HEK293 (cell line): Measurements from ENCODE around the gene TIMM10B.

Source experiments
- EGR2 ChIP-seq: fragments of 450-650 bp; formaldehyde crosslinking; IDR thresholded peaks from 2 replicates; pipeline ENCODE4 v1.5.1; 2016; ENCODE audit warnings: low read depth, missing biosample characterization, missing genetic modification characterization
- KLF9 ChIP-seq: fragments of 450-650 bp; formaldehyde crosslinking; IDR thresholded peaks from 2 replicates; pipeline ENCODE4 v1.5.1; 2016; ENCODE audit warnings: missing biosample characterization, missing genetic modification characterization, low read depth
- OSR2 ChIP-seq: fragments of 450-650 bp; formaldehyde crosslinking; IDR thresholded peaks from 2 replicates; pipeline ENCODE4 v1.5.1; 2016; ENCODE audit warnings: missing biosample characterization, missing genetic modification characterization
- PRDM1 ChIP-seq: fragments of 450-650 bp; formaldehyde crosslinking; IDR thresholded peaks from 2 replicates; pipeline ENCODE4; 2016; ENCODE audit warnings: missing biosample characterization, missing genetic modification characterization
- RBAK ChIP-seq: fragments of 450-650 bp; formaldehyde crosslinking; IDR thresholded peaks from 2 replicates; pipeline ENCODE4 v1.5.1; 2016; ENCODE audit warnings: missing biosample characterization, missing genetic modification characterization
- SP3 ChIP-seq: fragments of 450-650 bp; formaldehyde crosslinking; IDR thresholded peaks from 2 replicates; pipeline ENCODE4 v1.5.1; 2016; ENCODE audit warnings: missing biosample characterization, missing genetic modification characterization
- SP7 ChIP-seq: fragments of 450-650 bp; formaldehyde crosslinking; IDR thresholded peaks from 2 replicates; pipeline ENCODE4 v1.5.1; 2016; ENCODE audit warnings: missing biosample characterization, missing genetic modification characterization
- ZFP69B ChIP-seq: fragments of 450-650 bp; formaldehyde crosslinking; IDR thresholded peaks from 2 replicates; pipeline ENCODE4 v1.5.1; 2016; ENCODE audit warnings: missing biosample characterization, missing genetic modification characterization
- ZNF10 ChIP-seq: fragments of 450-650 bp; formaldehyde crosslinking; IDR thresholded peaks from 2 replicates; pipeline ENCODE4 v1.5.1; 2017; ENCODE audit warnings: missing biosample characterization, missing genetic modification characterization
- ZNF174 ChIP-seq: fragments of 450-650 bp; formaldehyde crosslinking; IDR thresholded peaks from 2 replicates; pipeline ENCODE4 v1.5.0; 2017; ENCODE audit warnings: missing biosample characterization, mild to moderate bottlenecking, missing genetic modification characterization
- ZNF19 ChIP-seq: fragments of 450-650 bp; formaldehyde crosslinking; IDR thresholded peaks from 2 replicates; pipeline ENCODE4; 2016; ENCODE audit warnings: missing biosample characterization, missing genetic modification characterization, low read depth
- ZNF221 ChIP-seq: fragments of 450-650 bp; formaldehyde crosslinking; IDR thresholded peaks from 2 replicates; pipeline ENCODE4 v1.5.1; 2017; ENCODE audit warnings: missing biosample characterization, missing genetic modification characterization, borderline replicate concordance
- ZNF239 ChIP-seq: fragments of 450-650 bp; formaldehyde crosslinking; IDR thresholded peaks from 2 replicates; pipeline ENCODE4 v1.5.1; 2016; ENCODE audit warnings: missing biosample characterization, missing genetic modification characterization
- ZNF311 ChIP-seq: fragments of 450-650 bp; formaldehyde crosslinking; IDR thresholded peaks from 2 replicates; pipeline ENCODE4 v1.5.1; 2017; ENCODE audit warnings: missing biosample characterization, missing genetic modification characterization, borderline replicate concordance
- ZNF354C ChIP-seq: fragments of 450-650 bp; formaldehyde crosslinking; IDR thresholded peaks from 2 replicates; pipeline ENCODE4 v1.5.1; 2016; ENCODE audit warnings: missing biosample characterization, missing genetic modification characterization, low read depth, borderline replicate concordance
- ZNF473 ChIP-seq: fragments of 450-650 bp; formaldehyde crosslinking; IDR thresholded peaks from 2 replicates; pipeline ENCODE4 v1.5.1; 2017; ENCODE audit warnings: missing biosample characterization, missing genetic modification characterization
- ZNF529 ChIP-seq: fragments of 450-650 bp; formaldehyde crosslinking; IDR thresholded peaks from 2 replicates; pipeline ENCODE4 v1.5.1; 2017; ENCODE audit warnings: missing genetic modification characterization, missing biosample characterization; ENCODE audit not compliant: insufficient replicate concordance
- ZNF530 ChIP-seq: fragments of 450-650 bp; formaldehyde crosslinking; IDR thresholded peaks from 2 replicates; pipeline ENCODE4 v1.5.1; 2016; ENCODE audit warnings: low read depth, missing biosample characterization, missing genetic modification characterization
- ZNF558 ChIP-seq: fragments of 450-650 bp; formaldehyde crosslinking; IDR thresholded peaks from 2 replicates; pipeline ENCODE4 v1.5.1; 2016; ENCODE audit warnings: missing biosample characterization, missing genetic modification characterization
- ZNF585B ChIP-seq: fragments of 450-650 bp; formaldehyde crosslinking; IDR thresholded peaks from 2 replicates; pipeline ENCODE4 v1.5.1; 2016; ENCODE audit warnings: missing biosample characterization, missing genetic modification characterization
- ZNF624 ChIP-seq: fragments of 450-650 bp; formaldehyde crosslinking; IDR thresholded peaks from 2 replicates; pipeline ENCODE4 v1.5.1; 2017; ENCODE audit warnings: missing biosample characterization, missing genetic modification characterization
- ZNF660 ChIP-seq: fragments of 450-650 bp; IDR thresholded peaks from 2 replicates; pipeline ENCODE4 v1.5.1; 2018; ENCODE audit warnings: missing biosample characterization, mild to moderate bottlenecking, missing genetic modification characterization
- ZSCAN16 ChIP-seq: fragments of 450-650 bp; formaldehyde crosslinking; IDR thresholded peaks from 2 replicates; pipeline ENCODE4 v1.5.1; 2016; ENCODE audit warnings: missing biosample characterization, missing genetic modification characterization
- ZSCAN23 ChIP-seq: fragments of 450-650 bp; formaldehyde crosslinking; IDR thresholded peaks from 2 replicates; pipeline ENCODE4 v1.5.1; 2016; ENCODE audit warnings: missing biosample characterization, missing genetic modification characterization
- ZSCAN30 ChIP-seq: fragments of 450-650 bp; IDR thresholded peaks from 2 replicates; pipeline ENCODE4 v1.5.1; 2018; ENCODE audit warnings: missing biosample characterization, mild to moderate bottlenecking, missing genetic modification characterization, moderate library complexity
- ZXDB ChIP-seq: fragments of 450-650 bp; formaldehyde crosslinking; IDR thresholded peaks from 2 replicates; pipeline ENCODE4 v1.5.1; 2016; ENCODE audit warnings: missing biosample characterization, missing genetic modification characterization
- TF ChIP-seq, protein P1 (sequence below): fragments of 450-650 bp; formaldehyde crosslinking; IDR thresholded peaks from 2 replicates; pipeline ENCODE4; 2016; ENCODE audit warnings: missing biosample characterization, missing genetic modification characterization
- TF ChIP-seq, protein P2 (sequence below): fragments of 450-650 bp; formaldehyde crosslinking; IDR thresholded peaks from 2 replicates; pipeline ENCODE4 v1.5.1; 2016; ENCODE audit warnings: missing biosample characterization, missing genetic modification characterization
- TF ChIP-seq, protein P3 (sequence below): fragments of 450-650 bp; formaldehyde crosslinking; conservative IDR thresholded peaks from 2 replicates; pipeline ENCODE4 v1.5.1; 2016; ENCODE audit warnings: low read depth, missing biosample characterization, missing genetic modification characterization
- TF ChIP-seq, protein P4 (sequence below): fragments of 450-650 bp; IDR thresholded peaks from 2 replicates; pipeline ENCODE4 v1.5.1; 2018; ENCODE audit warnings: missing biosample characterization, missing genetic modification characterization

TIMM10B gene

GRCh38 chr11:6481012-6481923 lies at the start of gene TIMM10B, which contains the start of gene ARFIP2 (continued):
- TF ChIP-seq ZNF529 (tag by site-specific recombination) (no peak), EGR2 (tag by site-specific recombination) (no peak), SP3 (tag by site-specific recombination) (peak; percentile 70; the same call in 1 of the 2 replicates), ZNF354C (no peak), SP7 (tag by site-specific recombination) (no peak), ZNF660 (tag by site-specific recombination) (no peak), ZFP69B (tag by site-specific recombination) (peak; percentile 46; the same call in 1 of the 2 replicates), ZNF530 (tag by site-specific recombination) (no peak), ZNF311 (no peak), ZNF624 (no peak), RBAK (no peak), ZNF558 (no peak), ZNF10 (tag by site-specific recombination) (no peak), KLF9 (tag by site-specific recombination) (no peak), ZNF473 (tag by site-specific recombination) (no peak), ZNF585B (tag by site-specific recombination) (no peak), ZNF174 (tag by site-specific recombination) (no peak), ZXDB (tag by site-specific recombination) (no peak; the same call in 1 of the 2 replicates), PRDM1 (tag by site-specific recombination) (no peak), ZNF239 (tag by site-specific recombination) (no peak), ZNF19 (tag by site-specific recombination) (no peak), ZNF221 (tag by site-specific recombination) (no peak), ZSCAN16 (no peak), ZSCAN23 (tag by site-specific recombination) (no peak), OSR2 (no peak), ZSCAN30 (tag by site-specific recombination) (no peak)
- TF ChIP-seq, protein P1, sequence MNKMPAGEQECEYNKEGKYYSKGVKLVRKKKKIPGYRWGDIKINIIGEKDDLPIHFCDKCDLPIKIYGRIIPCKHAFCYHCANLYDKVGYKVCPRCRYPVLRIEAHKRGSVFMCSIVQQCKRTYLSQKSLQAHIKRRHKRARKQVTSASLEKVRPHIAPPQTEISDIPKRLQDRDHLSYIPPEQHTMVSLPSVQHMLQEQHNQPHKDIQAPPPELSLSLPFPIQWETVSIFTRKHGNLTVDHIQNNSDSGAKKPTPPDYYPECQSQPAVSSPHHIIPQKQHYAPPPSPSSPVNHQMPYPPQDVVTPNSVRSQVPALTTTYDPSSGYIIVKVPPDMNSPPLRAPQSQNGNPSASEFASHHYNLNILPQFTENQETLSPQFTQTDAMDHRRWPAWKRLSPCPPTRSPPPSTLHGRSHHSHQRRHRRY (tag by site-specific recombination) = no peak
- TF ChIP-seq, protein P2, sequence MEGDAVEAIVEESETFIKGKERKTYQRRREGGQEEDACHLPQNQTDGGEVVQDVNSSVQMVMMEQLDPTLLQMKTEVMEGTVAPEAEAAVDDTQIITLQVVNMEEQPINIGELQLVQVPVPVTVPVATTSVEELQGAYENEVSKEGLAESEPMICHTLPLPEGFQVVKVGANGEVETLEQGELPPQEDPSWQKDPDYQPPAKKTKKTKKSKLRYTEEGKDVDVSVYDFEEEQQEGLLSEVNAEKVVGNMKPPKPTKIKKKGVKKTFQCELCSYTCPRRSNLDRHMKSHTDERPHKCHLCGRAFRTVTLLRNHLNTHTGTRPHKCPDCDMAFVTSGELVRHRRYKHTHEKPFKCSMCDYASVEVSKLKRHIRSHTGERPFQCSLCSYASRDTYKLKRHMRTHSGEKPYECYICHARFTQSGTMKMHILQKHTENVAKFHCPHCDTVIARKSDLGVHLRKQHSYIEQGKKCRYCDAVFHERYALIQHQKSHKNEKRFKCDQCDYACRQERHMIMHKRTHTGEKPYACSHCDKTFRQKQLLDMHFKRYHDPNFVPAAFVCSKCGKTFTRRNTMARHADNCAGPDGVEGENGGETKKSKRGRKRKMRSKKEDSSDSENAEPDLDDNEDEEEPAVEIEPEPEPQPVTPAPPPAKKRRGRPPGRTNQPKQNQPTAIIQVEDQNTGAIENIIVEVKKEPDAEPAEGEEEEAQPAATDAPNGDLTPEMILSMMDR (tag by site-specific recombination) = no peak
- TF ChIP-seq, protein P3, sequence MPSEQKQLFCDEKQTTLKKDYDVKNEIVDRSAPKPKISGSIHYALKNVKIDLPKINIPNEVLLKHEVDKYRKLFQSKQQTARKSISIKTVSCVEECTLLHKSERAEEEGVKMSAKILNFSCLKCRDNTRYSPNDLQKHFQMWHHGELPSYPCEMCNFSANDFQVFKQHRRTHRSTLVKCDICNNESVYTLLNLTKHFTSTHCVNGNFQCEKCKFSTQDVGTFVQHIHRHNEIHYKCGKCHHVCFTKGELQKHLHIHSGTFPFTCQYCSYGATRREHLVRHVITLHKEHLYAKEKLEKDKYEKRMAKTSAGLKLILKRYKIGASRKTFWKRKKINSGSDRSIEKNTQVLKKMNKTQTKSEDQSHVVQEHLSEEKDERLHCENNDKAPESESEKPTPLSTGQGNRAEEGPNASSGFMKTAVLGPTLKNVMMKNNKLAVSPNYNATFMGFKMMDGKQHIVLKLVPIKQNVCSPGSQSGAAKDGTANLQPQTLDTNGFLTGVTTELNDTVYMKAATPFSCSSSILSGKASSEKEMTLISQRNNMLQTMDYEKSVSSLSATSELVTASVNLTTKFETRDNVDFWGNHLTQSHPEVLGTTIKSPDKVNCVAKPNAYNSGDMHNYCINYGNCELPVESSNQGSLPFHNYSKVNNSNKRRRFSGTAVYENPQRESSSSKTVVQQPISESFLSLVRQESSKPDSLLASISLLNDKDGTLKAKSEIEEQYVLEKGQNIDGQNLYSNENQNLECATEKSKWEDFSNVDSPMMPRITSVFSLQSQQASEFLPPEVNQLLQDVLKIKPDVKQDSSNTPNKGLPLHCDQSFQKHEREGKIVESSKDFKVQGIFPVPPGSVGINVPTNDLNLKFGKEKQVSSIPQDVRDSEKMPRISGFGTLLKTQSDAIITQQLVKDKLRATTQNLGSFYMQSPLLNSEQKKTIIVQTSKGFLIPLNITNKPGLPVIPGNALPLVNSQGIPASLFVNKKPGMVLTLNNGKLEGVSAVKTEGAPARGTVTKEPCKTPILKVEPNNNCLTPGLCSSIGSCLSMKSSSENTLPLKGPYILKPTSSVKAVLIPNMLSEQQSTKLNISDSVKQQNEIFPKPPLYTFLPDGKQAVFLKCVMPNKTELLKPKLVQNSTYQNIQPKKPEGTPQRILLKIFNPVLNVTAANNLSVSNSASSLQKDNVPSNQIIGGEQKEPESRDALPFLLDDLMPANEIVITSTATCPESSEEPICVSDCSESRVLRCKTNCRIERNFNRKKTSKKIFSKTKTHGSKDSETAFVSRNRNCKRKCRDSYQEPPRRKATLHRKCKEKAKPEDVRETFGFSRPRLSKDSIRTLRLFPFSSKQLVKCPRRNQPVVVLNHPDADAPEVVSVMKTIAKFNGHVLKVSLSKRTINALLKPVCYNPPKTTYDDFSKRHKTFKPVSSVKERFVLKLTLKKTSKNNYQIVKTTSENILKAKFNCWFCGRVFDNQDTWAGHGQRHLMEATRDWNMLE = peak; percentile 73
- TF ChIP-seq, protein P4, sequence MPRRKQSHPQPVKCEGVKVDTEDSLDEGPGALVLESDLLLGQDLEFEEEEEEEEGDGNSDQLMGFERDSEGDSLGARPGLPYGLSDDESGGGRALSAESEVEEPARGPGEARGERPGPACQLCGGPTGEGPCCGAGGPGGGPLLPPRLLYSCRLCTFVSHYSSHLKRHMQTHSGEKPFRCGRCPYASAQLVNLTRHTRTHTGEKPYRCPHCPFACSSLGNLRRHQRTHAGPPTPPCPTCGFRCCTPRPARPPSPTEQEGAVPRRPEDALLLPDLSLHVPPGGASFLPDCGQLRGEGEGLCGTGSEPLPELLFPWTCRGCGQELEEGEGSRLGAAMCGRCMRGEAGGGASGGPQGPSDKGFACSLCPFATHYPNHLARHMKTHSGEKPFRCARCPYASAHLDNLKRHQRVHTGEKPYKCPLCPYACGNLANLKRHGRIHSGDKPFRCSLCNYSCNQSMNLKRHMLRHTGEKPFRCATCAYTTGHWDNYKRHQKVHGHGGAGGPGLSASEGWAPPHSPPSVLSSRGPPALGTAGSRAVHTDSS = no peak
